Cerebellar cortex (tissue), 1 donor: ENCODE data around the gene GHSR.

Experiments used
- DNase-seq: peaks from one replicate; pipeline ENCODE4 v3.0.0-alpha.2; 2015; ENCODE audit warnings: low spot score

The GHSR gene

DNA sequence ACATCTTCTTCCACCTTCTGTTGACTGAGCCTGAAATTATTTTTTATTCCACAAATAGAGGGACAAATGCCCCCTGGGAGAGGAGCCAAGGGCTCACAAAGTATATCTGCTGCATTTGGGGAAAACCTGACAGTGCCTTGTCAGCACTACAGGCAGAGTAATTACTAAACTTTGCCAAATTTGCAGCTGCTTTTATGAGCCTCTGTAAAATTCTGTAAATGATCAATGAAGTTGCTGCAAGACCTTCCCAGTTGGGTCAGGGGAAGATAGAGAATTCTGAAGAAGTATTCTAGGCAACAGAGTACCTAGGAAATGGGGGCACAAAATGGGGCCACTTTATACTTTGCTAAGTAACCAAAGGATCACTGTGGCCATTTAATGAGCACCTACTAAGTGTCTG is 10.5 kb downstream of the GHSR start:
- no peak for DNase-seq

DNA sequence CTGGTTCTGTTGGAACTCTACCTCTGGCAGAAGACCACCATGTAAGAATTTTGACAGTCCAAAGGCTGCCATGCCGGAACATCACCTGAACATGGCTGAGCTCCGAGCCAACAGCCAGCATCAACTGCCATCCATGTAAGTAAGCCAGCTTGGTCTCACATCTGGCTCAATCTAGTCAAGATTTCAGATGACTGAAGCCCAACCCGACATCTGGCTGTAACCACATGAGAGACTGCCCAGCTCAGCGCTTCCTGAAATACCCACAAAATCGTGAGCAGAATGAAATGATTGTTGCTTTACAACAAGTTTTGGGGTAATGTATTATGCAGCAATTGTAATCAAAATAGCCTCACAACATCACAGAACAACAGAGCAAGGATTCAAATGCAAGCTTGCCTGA is 32.9 kb downstream of the GHSR start:
- DNase-seq, result no peak

DNA sequence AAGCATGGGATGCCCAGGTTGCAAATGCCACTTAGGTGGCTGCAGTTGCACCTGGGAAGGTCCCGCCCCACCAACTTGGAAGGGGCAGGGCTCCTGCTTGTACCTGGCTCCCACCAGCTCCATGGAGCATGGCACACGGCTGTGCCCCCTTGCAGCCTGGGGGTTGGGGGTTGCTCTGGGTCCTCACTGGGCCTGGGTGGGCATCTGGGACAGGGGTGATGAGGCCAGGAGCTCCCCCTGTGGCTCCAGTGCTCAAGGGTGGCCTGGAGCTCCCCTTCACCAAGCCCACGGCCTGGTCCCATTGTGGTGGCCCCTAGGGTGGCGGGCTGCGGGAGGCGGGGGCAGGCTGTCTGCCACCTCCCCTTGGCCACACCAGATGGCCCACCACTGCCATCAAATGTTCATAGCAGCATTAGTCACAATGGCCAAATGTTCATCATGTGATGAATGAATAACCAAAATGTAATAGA is 36.7 kb downstream of the GHSR start:
- DNase-seq, result no peak

DNA sequence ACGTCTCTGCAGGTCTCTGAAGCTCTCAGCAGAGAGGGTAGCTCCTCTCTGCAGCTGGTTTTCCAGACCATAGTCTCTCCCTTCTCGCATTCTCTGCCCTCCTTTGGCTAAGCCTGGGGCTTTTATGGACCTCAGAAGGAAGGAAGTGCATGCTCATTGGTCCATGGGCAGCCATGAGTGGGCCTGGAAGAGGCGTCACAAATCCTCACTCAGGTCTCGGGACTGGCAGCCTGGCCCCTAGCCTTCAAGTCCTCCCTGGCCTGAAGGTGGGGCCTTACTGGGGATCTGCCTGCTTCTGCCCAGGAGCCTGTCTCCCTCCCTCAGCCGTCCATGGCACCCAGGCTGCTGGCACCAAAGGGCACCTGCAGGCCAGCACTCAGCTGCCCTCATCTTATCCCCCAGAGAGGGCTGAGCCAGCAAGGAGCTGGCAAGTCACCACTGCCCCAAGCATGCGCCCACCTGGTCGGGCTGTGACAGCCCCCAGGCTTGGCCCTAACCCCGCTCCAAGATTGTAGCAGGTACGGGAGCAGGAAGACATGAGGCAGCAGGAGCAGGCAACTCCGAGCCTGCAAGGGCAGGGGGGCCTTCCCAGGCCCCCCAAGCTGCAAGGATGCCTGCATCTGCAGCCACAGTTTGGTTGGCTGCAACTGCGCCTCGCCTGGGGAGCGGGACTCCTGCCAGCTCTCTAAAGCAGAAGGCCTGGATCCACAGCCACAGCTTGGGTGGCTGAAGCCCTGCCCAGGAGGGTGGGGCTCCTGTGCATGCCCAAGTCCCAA is 37.4 kb downstream of the GHSR start:
- DNase-seq, result no peak

DNA sequence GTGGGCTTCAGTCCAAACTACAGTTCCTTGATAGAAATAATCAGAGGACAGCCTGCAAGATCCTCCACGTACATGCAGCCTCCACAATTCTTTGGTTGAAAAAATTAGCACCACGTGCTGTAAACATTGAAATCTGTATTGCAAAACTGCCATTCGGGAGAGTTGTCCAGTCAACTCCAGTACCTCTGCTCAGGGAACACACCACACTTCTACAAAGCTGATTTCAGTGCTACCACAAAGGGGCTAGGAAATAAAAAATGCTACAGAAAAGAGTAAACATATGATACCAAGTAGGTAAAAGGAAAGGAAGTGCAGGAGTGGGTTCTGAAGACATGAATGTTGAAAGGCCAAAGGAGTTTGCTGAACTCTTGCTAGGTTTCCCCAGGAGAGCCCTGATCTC is 40.4 kb downstream of the GHSR start:
- DNase-seq, result no peak

DNA sequence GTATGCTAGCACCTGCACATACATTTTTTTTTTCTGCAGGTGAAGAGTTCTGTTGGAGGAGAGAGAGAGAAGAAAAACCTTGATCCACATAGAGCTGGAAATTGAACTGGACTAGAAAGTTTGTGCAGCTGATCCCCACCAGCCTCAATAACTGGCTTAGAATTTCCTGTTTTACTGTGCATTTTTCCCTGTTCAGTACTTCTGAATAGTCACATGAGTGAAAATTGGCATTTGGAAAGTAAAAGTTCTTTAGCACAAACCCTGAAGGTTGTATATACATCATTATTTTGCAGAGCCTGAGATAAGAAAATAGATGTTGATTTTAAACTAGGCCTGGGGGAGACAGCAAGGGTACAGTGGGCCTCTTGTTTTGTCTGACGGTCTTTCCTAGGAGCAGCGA is 42.3 kb downstream of the GHSR start:
- DNase-seq, result no peak

DNA sequence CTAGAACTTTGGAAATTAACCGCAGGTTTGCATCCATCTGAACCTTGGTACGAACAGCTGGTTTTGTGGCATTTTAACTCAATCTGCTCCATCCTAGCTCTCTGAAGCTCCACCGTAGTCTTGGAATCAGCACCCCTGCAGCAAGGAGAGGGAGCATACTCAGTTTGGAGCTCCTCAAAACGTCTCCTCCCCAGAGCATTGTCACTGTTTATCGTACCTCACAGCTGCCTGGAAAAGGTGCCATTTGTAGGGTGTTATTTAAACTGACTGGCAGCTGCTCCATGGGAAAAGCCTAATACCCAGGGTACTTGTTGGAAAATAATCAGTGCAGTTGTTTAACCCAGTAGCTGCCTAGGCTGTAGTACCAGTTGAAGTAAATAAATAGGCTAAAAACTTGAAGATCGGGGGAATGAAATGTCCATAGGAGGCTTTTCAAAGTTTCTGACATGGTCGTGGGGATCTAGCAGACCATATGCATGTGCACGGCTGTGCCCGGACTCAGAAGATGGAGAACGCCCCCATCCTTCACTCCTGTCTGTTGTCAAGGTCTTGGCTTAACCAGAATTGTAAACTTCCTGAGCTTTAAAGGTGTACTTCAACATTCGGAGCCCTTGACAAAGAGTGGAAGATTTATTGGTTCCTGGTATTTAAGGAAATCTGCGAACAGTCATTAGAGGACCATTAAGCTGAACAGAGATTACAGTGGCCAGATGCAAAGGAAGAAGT is 43.9 kb downstream of the GHSR start:
- no peak for DNase-seq

DNA sequence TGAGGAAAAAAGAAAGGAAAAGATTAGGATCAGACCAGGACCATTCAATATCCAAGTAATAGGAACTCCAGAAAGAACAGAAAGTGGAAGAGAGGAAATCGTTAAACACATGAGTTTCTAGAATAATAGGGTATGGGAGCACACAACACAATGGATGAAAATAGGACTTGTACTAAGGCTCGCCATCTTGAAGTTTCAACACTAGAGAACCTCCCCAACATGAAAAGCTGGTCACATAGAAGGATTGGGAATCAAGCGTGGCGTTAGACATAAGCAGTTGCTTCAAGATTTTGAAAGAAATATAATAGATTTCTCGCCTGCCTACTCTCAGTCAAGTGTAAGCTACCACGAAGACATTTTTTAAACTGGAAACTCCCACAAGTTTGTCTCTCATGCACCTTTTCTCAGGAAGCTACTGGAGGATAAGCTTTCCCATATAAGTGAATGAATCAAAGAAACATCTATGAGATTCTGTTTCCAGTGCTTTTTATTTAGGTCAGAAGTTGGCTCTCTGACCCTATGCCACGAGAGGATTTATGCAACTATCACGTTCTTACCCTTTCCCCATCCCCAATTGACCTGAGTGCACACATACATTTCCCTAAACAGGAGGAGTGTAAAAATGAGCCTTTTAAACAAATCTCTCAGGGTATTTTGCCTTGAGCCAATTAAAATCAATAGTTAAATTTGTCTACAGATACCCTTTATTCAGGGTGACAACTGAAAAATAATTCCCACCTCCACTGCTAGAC is 45.2 kb downstream of the GHSR start:
- no peak for DNase-seq

DNA sequence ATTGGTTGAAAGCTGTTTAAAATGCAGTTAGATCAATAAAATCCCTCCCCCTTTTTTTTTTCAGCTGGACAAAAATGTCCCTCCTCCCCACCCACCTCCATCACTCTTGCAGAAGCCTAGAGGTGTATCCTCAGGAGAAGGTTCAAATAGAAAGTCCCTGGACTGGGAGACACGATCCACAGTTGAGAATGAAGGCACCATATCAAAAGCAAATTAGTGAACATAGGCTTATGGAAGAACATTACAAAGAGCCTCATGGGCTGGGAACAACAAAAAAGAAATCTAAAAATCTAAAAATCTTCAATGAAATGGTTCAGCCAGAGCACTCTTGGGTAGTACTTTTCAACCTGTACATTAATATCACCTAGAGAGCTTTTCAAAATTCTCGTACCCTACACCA is 46.2 kb downstream of the GHSR start:
- DNase-seq, result no peak

DNA sequence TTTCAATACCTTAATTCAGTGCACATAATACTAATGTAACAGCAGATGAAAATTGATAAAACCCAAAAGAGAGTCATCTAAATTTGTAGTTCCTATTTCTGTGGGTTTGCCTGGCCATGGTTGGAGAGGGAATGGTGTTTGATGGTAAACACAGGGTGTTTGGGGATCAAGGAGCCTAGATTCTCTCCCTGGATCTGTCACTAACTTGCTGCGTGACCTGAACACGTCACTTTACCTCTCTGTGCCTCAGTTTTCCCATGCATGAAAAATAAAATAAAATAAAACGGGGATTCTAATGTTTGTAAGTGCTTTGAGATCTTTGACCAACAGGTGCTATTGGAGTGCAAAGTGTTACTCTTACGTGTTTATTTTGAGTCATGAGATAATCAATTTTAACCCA is 49.8 kb downstream of the GHSR start:
- no peak for DNase-seq

DNA sequence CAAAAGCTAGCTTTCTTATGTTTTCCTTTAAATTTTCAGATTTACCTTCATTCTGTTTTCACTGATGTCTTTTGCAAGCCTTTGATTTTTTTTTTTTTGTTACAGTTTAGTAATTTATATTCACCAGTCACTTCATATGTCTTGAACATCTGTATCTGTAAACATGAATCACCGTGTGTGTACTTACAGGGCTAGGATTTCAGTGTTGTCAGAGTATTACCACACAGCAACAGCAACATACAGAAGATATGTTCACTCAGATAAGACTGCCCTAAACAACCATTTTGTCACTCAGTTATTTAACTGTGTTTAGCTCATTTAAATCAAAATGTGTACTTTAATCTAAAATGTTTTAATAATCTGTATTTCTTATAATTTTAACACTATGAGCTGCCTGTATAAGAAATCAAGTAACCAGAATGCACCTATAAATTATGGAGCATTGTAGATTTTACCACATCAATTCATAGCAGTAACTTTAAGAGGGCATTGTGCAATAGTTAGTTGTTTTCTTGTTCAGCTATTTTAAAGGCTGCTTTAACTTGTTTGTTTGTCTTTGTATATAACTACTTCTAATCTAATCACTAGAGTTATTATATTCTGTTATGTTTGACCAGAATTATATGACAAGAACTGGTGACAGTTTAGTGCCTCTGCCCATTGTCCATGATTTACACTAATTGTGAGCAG is 50.4 kb downstream of the GHSR start:
- no peak for DNase-seq

DNA sequence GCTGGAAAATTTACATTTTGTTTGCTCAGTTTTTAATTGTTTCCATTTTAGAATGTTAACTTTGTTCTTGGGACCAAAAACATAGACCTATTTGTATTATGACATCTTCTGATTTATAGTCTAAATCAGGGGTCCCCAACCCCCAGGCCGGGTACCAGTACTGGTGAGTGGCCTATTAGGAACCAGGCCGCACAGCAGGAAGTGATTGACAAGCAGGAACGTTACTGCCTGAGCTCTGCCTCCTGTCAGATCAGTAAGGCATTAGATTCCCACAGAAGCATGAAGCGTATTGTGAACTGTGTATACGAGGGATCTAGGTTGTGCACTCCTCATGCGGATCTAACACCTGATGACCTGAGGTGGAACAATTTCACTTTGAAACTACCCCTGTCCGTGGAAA is 51.9 kb downstream of the GHSR start:
- no peak for DNase-seq

DNA sequence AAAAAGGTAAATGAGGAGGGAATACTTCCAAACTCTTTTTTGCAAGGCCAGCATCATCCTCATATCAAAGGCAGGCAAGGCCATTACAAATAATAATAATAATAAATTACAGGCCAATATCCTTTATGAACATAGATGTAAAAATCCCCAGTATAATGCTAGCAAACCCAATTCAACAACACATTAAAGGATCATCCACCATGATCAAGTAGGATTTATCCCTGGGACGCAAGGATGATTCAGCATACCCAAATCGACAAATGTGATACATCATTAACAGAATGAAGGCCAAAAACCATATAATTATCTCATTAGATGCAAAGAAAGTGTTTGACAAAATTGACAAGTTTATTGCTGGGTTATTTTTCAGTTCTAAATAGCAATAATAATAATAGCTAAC is 53.6 kb downstream of the GHSR start:
- no peak for DNase-seq
